B cell (primary cell): ENCODE results near the gene SORL1.

Experiments
- CTCF ChIP-seq: fragments of 200-600 bp; IDR thresholded peaks from one replicate; pipeline ENCODE4 v1.8.0; 2022; ENCODE audit warnings: antibody characterized with exemption, mild to moderate bottlenecking
- EZH2 ChIP-seq: IDR thresholded peaks from 2 replicates; pipeline ENCODE4 v1.6.1; 2012; ENCODE audit warnings: borderline replicate concordance, low read depth, mild to moderate bottlenecking, moderate library complexity, low read length; ENCODE audit not compliant: insufficient read depth, poor library complexity, severe bottlenecking

GRCh38 chr11:121669422-121669821 is 217.3 kb downstream of the SORL1 start:
- TF ChIP-seq CTCF, result no peak
- no peak for TF ChIP-seq EZH2
